Sigmoid colon (tissue), 7 donors: ENCODE results near the gene RHEB. TPM values are rescaled to one million over a fixed set of nuclear protein-coding genes. Genes with fewer than 3 reads are reported as not detected.

Source experiments
- DNase-seq: peaks from one replicate; pipeline ENCODE4 v3.0.0-alpha.2; 2019
- H3K27ac ChIP-seq, 4 donors: fragments of 200-600 bp; sonication (generic); one replicate each; pipeline ENCODE4 v1.5.1; 2016 to 2019; ENCODE audit warnings: mild to moderate bottlenecking in 1 of 4
- H3K27me3 ChIP-seq, 3 donors: fragments of 200-600 bp; sonication (generic); one replicate each; pipeline ENCODE4 v1.5.1; 2019; ENCODE audit warnings: mild to moderate bottlenecking in 1 of 3
- H3K36me3 ChIP-seq, 4 donors: fragments of 200-600 bp; sonication (generic); one replicate each; pipeline ENCODE4 v1.5.1; 2016 to 2019
- H3K4me1 ChIP-seq, 4 donors: fragments of 200-600 bp; sonication (generic); one replicate each; pipeline ENCODE4 v1.5.1; 2017 to 2019
- H3K4me3 ChIP-seq, 4 donors: fragments of 200-600 bp; sonication (generic); one replicate each; pipeline ENCODE4 v1.5.1; 2017 to 2019; ENCODE audit warnings: mild to moderate bottlenecking in 2 of 4, moderate library complexity in 1 of 4
- H3K9me3 ChIP-seq, 4 donors: fragments of 200-600 bp in 3 of 4; sonication (generic) in 3 of 4; one replicate each; pipeline versions ENCODE4 v1.5.1 to v1.6.1; 2013 to 2019
- EP300 ChIP-seq, 4 donors: sonication (generic); formaldehyde crosslinking; IDR thresholded peaks; one replicate each; pipeline ENCODE4 v1.6.1; 2017; ENCODE audit warnings: antibody characterized with exemption in 4 of 4
- POLR2A ChIP-seq, 2 donors: fragments of 450-650 bp; IDR thresholded peaks; one replicate each; pipeline ENCODE4 v1.6.1; 2016; ENCODE audit warnings: antibody characterized with exemption in 2 of 2, mild to moderate bottlenecking in 2 of 2, moderate library complexity in 2 of 2
- POLR2AphosphoS5 ChIP-seq, 4 donors: sonication (generic); formaldehyde crosslinking; IDR thresholded peaks; one replicate each; pipeline ENCODE4 v1.6.1; 2017; ENCODE audit warnings: antibody characterized with exemption in 4 of 4
- WGBS, 2 donors: extraction: QIAGEN DNeasy Blood & Tissue Kit; methylation state at CpG; one replicate each; pipeline ENCODE4 v1.1.7; 2013; 5-methylcytosine and 5-hydroxymethylcytosine counted together
- intact Hi-C: fragments of 100-400 bp; cut with DNase I; formaldehyde crosslinking; loops from one replicate; pipeline ENCODE4 v1.15.1; 2023
- polyA plus RNA-seq, 3 donors: library from polyadenylated mRNA; stranded (reverse); fragments of 200-250 nt; gene quantifications; one replicate each; pipeline ENCODE4 v1.2.3, GENCODE V29; 2013
- total RNA-seq, 4 donors: library from RNA; depleted of rRNA; stranded (reverse); fragments of >200 nt; gene quantifications; one replicate each; pipeline ENCODE4 v1.1.0, GENCODE V29; 2016
- TF ChIP-seq, protein P1 (sequence below), 4 experiments: fragments of 450-650 bp in 3 of 4; fragments of 200-600 bp in 1 of 4; IDR thresholded peaks; one replicate each; pipeline ENCODE4 v1.5.1; 2016 to 2019; ENCODE audit warnings: antibody characterized with exemption in 4 of 4, mild to moderate bottlenecking in 3 of 4, moderate library complexity in 2 of 4
- donor health status: healthy with polysubstance abuse.
- donor health status: Bipolar disorder and iron deficiency.
- donor health status: healthy.

The RHEB gene
- total and polyA plus RNA-seq, 7 donors, result 48.3 to 162 (median 121) TPM

DNA sequence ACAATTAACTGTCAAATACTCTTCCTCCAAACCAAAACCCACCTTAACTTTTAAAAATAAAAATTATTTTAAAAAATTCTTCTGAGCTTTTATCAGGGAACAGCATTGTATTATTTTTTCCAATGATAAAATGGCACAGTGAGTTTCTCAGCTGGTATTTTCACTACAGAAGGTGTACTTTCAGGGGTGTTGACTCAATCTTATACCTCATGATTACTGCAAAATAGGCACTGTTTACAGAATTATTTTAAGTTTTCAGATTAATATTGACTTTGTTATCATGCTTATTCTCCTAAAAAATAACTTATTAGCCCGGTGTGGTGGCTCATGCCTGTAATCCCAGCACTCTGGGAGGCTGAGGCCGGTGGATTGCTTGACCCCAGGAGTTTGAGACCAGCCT lies 24.3 kb downstream of the RHEB start:
- Histone ChIP-seq H3K9me3 (no peaks in the 10 kb centered on the region), H3K36me3 (peaks cover 0 to 5% (median 2%) of the 10 kb centered on the region in 4 donors), H3K27me3 (no peaks in the 10 kb centered on the region), H3K4me1 (peaks cover 0 to 84% (median 77%) of the 10 kb centered on the region in 4 donors), H3K27ac (no peak overlapping the region), H3K4me3 (no peak overlapping the region)
- intact Hi-C loops, result no loop called here
- no peak for DNase-seq
- 95 to 97% methylated on average over 2 of the region's 2 CpGs for WGBS, 2 donors
- TF ChIP-seq EP300 (IDR thresholded peaks at IDR 0.05) (no peak), POLR2AphosphoS5 (IDR thresholded peaks at IDR 0.05) (no peak), POLR2A (IDR thresholded peaks at IDR 0.05) (no peak)
- TF ChIP-seq, protein P1, sequence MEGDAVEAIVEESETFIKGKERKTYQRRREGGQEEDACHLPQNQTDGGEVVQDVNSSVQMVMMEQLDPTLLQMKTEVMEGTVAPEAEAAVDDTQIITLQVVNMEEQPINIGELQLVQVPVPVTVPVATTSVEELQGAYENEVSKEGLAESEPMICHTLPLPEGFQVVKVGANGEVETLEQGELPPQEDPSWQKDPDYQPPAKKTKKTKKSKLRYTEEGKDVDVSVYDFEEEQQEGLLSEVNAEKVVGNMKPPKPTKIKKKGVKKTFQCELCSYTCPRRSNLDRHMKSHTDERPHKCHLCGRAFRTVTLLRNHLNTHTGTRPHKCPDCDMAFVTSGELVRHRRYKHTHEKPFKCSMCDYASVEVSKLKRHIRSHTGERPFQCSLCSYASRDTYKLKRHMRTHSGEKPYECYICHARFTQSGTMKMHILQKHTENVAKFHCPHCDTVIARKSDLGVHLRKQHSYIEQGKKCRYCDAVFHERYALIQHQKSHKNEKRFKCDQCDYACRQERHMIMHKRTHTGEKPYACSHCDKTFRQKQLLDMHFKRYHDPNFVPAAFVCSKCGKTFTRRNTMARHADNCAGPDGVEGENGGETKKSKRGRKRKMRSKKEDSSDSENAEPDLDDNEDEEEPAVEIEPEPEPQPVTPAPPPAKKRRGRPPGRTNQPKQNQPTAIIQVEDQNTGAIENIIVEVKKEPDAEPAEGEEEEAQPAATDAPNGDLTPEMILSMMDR (IDR thresholded peaks at IDR 0.05), result no peak

DNA sequence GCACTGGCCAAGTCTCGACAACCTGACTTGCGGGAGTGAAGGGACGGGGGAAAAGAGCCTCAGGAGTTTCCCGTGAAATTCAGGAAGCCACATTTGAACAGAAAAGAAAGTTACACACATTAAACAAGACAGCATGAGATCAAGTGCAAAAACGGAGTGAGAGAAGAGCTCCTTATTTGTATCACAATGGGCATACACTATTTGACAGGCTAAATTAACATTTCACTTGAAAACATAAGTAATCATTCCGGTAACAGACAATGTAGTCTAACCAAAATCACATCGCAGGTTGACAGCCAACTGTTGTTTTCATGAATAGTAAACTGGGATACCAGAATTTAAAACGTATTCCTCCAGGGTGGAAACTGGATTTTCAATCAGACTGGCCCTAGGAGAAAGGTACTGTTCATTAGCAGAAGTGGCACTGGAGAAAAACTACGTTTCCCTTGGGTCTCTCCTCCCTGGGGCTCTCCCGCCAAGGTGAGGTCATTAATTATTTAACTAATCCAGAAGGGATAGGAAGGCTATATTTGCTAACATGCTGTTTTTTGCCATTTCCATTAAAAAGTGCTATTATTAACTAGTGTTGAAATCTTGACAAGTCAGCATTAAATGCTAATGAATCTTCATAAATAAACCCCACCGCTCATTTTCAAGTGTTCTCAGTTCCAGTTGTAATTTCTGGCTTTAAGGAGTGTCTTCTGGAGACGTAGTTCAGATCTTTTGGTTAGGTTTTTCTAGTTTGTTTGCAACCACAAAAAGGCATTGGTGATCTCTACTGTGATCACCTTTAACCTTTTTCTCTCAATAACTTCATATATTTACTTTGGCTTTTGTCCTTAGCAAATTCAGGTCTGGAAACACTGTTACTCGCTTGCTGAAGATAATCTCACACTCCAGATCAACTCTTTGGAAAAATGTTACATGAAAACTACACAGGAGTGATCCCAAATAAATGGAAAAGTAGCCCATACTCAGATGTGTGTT lies 25.1 kb downstream of the RHEB start:
- intact Hi-C loops, result no loop called here
- Histone ChIP-seq H3K9me3 (no peaks in the 10 kb centered on the region), H3K27me3 (no peaks in the 10 kb centered on the region), H3K4me1 (peaks cover 0 to 84% (median 77%) of the 10 kb centered on the region in 4 donors), H3K4me3 (no peak overlapping the region), H3K36me3 (peaks cover 0 to 13% (median 8%) of the 10 kb centered on the region in 4 donors), H3K27ac (peak overlapping the region in 3 of 4 donors; percentile 36 to 52 (median 37))
- no peak for TF ChIP-seq POLR2A (IDR thresholded peaks at IDR 0.05)
- no peak for TF ChIP-seq EP300 (IDR thresholded peaks at IDR 0.05)
- no peak for TF ChIP-seq POLR2AphosphoS5 (IDR thresholded peaks at IDR 0.05)
- TF ChIP-seq, protein P1 (IDR thresholded peaks at IDR 0.05), result no peak
- WGBS, 2 donors, result 74 to 81% methylated on average over 13 of the region's 13 CpGs
- DNase-seq, result no peak

DNA sequence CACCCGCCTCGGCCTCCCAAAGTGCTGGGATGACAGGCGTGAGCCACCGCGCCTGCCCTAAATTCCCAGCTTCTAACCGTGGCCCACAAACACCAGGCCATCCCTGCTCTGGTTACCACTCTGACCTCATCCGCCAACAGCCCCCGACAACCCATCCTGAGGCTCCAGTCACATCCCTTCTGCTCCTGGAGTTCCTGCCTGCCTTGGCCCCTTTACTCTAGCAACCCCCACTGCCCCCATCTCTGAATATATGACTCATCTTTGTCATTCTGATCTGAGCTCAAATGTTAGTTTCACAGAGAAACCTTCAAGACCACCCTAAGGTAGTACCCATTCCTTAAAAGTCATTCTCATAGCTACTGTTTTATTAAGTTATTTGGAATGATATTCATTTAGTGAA lies 26.6 kb downstream of the RHEB start:
- TF ChIP-seq POLR2AphosphoS5 (IDR thresholded peaks at IDR 0.05), result no peak
- TF ChIP-seq, protein P1 (IDR thresholded peaks at IDR 0.05), result no peak
- TF ChIP-seq EP300 (IDR thresholded peaks at IDR 0.05), result no peak
- no peak for TF ChIP-seq POLR2A (IDR thresholded peaks at IDR 0.05)
- no peak for DNase-seq
- Histone ChIP-seq H3K27me3 (no peaks in the 10 kb centered on the region), H3K36me3 (peaks cover 0 to 28% (median 11%) of the 10 kb centered on the region in 4 donors), H3K4me1 (peaks cover 0 to 78% (median 66%) of the 10 kb centered on the region in 4 donors), H3K27ac (peak overlapping the region in 3 of 4 donors; percentile 12 to 52 (median 36)), H3K9me3 (no peaks in the 10 kb centered on the region), H3K4me3 (no peak overlapping the region)
- 95 to 97% methylated on average over 8 of the region's 8 CpGs for whole genome bisulfite sequencing, 2 donors
- intact Hi-C loops, result no loop called here

DNA sequence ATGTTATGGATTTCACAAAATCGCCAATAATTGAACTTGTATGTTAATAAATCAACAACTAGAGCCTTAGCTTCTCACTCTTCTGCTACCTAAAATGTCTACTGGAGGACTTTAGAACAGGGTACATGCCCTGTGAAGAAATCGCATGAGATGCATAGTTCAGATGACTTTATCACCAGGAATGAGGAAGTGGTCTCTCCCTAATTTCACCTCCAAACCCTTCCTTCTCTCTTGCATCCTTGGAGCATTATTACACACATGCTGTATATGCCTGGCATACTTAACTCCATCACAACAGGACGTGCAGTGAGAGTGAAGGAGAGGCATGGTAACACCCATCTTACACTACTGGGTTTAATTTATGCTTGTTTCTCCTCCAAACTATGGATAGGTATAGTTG lies 27.8 kb downstream of the RHEB start:
- Histone ChIP-seq H3K27ac (peak overlapping the region in 1 of 4 donors; percentile 4), H3K36me3 (peaks cover 0 to 35% (median 13%) of the 10 kb centered on the region in 4 donors), H3K27me3 (no peaks in the 10 kb centered on the region), H3K4me3 (no peak overlapping the region), H3K9me3 (no peaks in the 10 kb centered on the region), H3K4me1 (peaks cover 0 to 78% (median 63%) of the 10 kb centered on the region in 4 donors)
- WGBS, 2 donors, result 63 to 86% methylated on average over 3 of the region's 3 CpGs
- intact Hi-C loops, result no loop called here
- TF ChIP-seq POLR2A (IDR thresholded peaks at IDR 0.05) (no peak), POLR2AphosphoS5 (IDR thresholded peaks at IDR 0.05) (no peak), EP300 (IDR thresholded peaks at IDR 0.05) (no peak)
- TF ChIP-seq, protein P1 (IDR thresholded peaks at IDR 0.05), result no peak
- no peak for DNase-seq
